Femur (tissue), 1 donor: ENCODE results near the gene KCNJ4.

Source experiments
- DNase-seq: peaks from one replicate; pipeline ENCODE4 v3.0.0-alpha.2; 2017

Gene KCNJ4

DNA sequence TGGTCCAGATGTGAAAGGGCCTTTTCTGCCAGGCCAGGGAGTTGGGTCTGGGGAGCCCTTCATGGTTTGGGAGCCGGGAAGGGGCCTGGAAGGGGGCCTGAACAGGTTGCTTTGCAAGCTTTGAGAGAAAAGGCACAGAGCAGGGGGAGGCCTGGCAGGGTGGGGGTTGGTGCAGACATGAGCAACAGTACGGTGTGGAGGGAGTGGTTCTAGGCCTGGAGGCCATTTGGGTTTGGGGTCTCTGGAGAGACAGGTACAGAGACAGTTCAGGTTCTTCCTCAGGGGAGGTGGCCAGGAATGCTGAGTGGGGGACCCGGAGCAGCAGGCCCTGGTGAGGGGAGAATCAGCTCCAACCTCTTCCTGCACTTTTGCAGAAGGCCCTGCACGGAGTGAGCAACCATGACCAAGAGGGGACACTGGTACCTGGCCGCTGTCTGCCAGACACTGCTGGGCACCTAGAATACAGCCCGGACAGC lies 14.3 kb upstream of the KCNJ4 start:
- no peak for DNase-seq

DNA sequence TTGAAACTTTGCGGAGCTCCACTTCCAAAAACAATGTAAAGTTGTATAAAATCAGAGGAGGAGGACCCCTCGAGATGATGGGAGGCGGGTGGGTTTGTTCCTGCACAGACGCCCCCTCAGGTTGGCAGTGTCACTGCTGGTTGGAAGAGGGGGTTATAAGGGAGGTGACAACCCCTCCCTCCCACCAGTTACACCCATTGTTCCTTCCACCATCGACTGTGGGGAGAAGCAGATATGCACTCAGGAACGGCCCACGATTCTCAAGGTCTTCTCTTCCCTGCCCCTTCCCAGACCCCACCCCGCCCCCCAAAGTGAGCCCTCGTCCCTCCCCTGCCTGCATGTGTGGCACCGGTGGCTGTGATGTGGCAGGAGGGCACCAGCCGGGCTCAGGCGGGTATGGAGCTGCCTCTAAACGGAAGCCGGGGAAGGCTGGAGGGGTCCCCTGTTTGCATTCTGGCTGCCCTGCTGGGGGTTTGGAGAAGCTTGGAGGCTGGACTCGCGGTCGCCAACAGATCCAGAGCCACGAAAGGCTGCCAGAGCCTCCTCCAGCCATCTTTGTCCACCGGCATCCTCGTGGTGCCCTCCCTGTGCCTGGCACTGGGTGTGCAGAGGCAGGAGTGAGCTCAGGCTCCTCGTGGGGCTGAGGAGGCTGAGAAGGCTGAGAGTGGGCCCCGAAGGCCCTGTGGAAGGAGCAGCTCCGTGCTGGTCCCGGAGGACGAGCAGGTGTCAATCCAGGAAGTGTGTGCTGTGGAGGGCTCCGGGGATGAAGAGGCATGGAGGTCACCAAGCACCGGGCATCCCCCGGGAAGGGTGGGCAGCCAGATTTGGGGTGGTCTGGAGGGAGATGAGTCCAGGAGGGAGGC lies 13.7 kb upstream of the KCNJ4 start:
- no peak for DNase-seq

DNA sequence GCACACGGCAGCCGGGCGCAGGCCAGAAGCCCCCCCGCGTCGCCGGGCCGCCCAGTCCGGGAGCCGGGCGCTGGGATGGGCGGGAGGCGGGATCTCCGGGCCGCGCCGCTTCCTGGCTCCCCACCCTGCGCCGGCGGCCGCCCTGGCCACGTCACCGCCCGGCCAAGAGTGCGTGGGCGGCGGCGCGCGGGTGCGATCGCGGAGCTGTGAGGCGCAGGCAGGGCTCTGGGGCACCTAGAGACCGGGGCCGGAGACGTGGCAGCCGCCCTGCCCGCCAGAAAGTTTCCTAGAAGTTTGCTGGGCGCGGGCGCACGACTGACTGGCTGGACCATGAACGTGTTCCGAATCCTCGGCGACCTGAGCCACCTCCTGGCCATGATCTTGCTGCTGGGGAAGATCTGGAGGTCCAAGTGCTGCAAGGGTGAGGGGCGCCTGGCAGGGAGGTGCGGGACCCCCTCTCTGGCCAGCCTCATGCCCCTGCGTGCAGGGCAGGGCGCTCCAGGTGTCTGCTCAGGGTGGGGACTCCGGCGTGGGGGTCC lies 13.0 kb upstream of the KCNJ4 start, which contains the start of gene KDELR3:
Gene KDELR3 (plus strand): TSS at position 193 of the 539 bp plus-strand sequence. CDS start 138 bp downstream, at position 331.
- DNase-seq: peak; percentile 80

DNA sequence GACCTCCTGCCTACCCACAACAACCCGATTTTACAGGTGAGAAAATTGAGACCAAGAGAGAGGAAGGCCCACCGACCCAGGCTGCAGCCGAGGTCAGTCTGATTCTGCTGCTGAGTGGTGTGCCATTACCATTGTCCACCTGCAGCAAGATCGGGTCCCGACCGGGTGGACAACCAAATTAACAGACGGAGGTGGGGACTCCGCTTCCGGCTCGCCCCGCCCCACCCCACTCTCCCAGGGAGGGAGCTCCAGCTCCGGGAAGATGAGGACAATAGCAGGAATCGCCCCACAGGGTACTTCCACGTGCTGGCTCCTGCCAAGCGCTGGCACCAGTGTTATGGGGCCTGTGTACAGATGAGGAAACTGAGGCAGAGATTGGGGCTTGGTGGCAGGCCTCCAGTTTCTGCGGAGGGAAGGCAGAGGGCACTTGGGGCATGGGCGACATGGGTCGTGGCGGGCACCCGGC lies 12.5 kb upstream of the KCNJ4 start:
- peak; percentile 51 for DNase-seq

DNA sequence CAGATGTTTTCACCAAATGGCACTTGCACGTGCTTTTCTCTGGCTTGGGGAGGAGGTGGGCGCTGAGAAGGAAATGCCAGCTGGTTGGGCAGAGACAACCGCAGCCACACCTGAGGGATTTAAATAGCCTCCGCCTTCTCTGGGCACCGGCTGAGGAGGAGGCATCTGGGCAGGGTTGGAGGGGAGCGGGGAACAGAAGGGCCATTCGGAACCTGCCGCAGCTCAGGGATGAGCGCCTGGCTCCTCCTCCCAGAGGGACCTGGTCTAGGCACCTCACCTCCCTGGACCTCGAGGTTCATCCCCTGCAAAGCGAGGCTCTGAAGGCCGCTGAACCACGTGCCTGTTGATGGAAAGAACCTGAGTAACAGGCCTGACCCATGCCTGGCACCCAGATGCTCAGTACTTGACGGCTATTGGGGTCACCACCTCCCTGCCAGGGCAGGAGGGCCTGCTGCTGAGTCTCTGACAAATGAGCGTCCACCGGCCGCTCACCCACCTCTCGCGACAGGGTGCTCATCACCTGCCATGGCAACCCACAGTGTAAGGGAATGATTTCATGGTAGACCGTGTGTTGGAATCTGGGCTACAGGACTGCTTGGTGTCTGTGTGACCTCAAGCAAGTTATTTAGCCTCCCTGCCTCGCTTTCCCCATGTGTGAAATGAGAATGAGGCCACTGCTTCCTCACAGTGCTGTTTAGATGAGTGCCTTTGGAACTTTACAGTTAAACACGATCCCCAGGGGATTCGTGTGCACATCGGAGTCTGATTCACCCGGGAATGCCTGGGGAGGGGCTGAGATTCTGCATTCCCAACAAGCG lies 10.9 kb upstream of the KCNJ4 start:
- DNase-seq: no peak

DNA sequence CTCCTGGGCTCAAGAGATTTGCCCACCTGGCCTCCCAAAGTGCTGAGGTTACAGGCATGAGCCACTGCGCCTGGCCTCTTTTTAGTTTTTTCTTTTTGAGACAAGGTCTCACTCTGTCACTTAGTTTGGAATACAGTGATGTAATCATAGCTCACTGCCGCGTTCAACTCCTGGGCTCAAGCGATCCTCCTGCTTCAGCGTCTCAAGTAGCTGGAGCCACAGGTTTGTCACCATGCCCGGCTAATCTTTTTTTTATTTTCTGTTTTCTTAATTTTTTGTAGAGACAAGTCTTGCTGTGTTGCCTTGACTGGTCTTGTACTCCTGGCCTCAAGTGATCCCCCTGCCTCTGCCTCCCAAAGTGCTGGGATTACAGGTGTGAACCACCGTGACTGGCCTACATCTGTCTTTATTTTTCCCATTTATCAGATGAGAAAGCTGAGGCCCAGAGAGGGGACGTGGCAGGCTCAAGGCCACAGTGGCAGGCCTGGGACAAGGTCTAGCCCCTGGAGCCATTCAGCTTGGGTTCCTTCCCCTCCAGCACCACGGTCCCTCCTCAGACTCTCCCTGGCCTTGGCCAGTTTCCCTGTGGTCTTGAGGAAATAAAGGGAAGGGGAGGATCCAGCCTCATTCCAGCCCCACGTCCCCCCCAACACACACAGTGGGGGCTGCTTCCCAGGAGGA lies 10.1 kb upstream of the KCNJ4 start:
- no peak for DNase-seq

DNA sequence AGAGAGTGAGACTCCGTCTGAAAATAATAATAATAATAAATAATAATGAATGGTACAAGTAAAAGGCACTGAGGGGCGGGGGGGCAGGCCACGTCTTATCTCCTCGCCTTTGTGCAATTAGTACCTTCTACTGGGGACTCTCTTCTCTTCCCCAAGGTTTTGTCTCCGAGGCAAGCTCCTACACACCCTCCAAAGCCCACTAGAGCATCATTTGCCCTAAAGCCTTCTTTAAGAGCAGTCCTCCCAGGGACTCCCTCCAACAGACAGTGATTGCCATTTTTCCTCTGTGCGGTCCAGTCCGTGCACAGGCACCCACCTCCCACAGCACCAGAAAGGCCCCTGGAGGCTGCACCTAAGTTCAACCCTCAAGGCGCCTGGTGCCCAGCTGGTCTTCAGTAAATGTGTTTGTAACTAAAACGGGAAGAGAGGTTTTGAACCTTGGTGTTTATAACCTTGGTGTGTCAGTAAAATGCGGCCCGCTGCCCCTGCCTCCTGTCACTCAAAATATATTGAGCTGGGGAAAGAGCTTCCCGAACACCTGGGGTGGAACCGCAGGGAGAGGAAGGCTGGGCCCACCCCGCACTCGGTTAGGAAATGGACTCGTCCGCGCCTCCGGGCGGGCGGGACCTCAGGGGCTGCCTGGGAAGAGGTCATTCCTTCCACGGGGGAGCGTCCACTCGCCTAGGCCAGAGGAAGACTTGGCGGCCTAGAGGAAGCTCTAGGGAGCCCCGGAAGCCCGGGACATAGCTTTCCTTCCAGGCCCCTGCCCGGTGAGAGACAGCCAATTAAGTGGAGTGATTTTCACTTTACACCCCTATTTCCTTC lies 8.2 kb upstream of the KCNJ4 start:
- peak; percentile 55 for DNase-seq

DNA sequence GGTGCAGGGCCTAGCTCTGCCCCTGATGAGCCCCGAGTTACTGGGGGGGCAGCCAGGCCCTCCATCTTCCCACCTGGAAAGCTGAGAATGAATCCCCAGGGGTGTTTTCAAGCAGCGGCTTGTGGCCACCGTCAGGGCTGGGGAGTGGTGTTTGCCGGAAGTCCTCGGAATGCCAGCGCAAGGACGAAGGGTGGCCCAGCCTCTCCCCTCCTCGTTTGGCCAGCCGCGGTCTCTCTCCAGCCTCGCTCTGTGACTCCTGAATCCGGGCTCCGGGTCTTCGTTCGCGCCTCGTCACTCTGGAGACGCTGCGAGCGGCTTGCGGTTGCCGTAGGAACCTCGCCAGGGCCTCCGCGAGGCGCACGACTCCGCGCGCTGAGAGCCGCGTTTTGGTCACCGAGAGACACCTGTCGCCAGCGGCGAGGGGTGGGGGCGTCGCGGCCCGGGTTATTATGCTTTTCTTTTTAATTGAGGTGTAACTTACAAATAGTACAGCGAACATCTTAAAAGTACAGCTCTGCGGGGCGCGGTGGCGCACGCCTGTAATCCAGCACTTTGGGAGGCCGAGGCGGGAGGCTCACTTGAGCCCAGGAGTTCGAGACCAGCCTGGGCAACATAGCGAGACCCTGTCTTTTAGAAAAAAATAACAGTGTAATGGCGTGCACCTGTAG lies 6.5 kb upstream of the KCNJ4 start:
- peak; percentile 88 for DNase-seq

DNA sequence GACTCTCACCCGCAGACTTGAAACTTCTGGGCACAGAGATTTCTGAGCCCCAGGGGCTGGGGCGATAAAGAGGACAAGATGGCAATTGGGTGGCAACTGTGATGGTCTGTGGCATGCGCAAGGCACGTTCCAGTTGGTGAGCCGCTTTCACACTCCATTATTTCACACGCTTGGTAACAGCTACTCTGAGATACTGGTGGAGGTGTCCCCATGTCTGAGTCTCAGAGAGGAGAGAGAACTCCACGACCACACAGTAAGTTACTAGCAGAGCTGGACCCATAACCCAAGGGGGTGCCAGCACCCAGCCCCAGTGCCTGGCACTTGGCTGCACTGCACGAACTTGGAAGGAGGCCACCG lies 6.0 kb upstream of the KCNJ4 start:
- DNase-seq: no peak

DNA sequence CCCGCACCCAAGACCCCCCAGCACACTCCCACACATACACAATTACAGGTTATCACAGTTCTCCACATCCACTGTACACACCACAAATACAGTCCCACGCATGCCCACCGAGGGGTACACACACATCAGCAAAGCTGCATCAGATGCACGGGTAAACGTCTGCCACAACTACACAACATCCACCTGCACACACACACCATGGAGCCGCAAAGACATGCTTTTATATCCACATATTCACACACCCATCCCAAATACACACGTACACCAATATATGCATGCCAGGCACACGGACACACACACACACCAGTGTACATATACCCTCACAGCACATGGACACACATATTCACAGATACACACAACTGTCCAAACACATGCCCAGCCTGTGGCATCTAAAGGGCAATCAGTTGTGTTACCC lies 5.4 kb upstream of the KCNJ4 start:
- no peak for DNase-seq

DNA sequence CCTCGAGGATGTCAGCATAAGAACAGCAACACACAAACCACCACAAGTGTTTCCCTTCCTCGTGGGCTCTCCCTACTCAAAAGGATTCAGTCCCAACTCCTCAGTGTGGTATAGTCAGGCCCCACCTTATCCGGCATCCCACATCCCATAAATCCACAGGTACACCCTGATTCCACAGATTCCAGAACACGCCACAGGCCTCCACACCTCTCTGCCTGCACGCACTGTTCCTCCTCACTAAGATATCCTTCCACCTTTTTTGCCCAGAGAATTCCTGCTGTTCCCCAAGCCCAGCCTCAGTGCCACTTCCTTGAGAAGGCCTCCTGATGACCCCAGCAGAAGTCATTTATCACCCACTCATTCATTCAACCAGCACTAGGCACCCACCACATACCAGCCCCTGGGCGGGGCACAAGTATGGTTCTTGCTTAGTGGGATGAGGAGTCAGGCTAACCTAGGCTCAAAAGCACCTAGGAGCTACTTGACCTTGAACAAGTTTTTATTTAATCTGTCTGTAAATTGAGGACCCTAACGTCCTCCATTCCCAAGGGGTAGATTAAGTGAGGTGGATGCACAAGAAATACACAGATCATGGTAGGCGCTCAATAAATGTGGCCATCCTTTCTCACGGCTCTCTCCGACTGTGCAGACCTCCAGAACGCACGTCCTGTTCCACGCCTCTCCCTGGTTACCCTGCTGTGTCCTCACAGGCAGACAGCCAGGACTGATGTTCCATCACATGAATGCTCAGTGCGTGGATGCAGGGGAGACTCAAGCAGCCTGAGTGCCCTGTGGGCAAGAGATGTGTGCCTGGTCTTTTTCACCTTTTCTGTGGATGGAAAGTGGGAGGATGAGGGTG lies 2.1 kb upstream of the KCNJ4 start:
- no peak for DNase-seq

DNA sequence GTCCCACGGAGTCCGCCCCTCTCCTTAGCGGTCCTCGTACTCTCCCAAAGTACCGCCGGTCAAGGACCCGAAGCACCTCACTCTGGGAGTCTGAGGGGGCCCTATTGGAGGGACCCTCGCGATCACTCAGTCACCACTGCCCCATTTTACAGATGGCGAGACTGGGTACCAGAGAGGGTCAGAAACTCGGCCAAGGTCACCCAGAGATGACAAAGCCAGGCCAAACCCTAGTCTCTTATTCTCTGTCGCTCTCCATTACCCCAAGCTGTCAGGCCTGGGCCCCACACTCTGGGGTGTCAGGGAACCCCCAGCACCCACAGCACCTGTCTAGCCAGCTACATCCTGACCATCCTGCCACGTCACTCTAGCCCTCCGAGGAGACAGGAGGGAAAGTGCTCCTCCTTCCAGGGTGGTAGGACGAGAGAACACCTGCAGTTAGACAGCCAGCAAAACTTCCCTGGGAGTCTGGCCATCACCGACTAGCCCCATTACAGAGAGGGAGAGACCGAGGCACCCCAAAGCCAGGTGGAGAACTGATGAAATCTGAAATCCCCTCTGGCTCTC lies 1.4 kb upstream of the KCNJ4 start:
- no peak for DNase-seq

DNA sequence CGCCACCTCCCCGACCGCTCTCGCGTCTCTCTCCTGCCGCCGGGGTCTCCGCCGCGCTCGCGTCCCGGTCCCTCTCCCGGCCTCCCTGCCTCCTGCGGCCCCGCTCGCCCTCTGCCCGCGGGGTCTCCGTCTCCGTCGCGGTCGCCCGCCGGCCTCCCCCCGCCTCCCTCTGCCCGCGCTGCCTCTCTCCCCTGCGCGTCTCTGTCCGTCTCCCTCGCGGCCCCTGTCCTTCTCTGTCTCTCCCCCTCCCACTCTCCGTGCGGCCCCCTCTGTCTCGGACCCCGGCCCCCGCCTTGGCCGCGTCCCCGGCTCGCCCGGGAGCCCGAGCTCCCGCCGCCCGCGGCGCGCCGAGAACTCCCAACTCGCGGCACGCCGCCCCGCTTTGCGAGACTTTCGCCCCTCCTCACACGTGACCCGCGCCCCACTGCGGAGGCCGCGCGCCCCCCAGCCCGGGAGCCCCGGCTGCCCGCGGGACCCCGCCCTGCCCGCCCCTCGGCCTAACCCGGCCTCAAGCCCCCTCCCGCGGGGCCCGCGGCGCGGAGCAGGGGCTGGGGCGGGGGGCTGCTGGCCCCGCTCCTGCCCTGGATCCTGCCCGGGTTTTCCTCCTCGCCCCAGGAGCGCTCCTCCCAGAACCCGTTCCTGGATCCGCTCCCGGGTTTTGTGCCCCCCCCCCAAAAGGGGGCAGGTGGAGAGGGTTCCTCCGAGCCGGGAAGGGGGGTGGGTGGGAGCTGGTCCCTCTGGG lies 702 bp upstream of the KCNJ4 start:
- DNase-seq: peak; percentile 65

DNA sequence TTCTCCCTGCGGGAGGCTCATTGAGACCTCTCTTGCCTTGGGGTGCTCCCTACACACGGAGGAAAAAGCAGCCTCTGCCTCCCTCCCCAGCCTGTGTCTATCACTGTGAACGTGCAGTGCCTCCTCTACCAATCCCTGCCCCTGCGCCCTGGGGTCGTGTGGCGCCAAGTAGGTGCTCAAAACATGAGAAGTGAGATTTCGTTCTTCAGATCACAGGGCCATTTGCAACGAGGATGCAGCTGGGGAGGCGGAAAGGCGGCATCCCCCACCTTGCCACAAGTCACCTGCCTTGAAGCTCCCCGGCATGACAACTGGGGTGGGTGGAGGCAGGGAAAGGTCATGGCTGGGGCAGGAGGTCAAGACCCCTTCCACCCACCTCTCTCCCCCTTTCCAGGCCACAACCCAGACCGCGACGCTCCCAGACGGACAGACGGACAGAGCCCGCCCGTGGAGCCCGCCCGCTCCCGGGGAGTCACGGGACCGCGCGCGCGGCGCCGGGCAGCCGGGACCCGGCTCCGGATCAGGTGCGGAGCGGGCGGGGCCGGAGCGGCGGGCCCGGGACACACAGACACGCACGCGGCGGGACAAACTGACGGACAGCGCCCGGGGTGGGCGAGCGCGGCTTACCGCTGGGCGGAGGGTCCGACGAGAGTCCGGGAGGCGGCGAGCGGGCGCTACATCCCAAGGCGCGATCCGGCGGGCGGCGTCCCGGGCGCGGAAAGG lies 485 bp downstream of the KCNJ4 start:
- DNase-seq: no peak

DNA sequence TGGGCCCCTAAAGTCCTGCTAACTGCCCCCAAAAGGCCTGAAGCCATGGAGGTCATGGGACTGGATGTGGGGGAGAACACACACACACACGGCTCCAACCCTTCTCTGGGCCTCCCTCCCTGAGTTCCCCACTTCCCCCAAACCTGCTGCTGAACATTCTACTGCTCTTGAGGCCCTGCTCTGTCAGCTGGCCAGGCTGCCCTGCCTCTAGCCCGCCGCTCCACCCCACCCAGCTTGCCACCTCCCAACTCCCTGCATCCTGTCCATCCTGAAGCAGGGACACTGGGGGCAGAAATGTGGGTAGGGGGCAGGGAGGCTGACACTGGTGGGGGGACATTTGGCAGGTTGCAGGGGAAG lies 1.0 kb downstream of the KCNJ4 start:
- no peak for DNase-seq

DNA sequence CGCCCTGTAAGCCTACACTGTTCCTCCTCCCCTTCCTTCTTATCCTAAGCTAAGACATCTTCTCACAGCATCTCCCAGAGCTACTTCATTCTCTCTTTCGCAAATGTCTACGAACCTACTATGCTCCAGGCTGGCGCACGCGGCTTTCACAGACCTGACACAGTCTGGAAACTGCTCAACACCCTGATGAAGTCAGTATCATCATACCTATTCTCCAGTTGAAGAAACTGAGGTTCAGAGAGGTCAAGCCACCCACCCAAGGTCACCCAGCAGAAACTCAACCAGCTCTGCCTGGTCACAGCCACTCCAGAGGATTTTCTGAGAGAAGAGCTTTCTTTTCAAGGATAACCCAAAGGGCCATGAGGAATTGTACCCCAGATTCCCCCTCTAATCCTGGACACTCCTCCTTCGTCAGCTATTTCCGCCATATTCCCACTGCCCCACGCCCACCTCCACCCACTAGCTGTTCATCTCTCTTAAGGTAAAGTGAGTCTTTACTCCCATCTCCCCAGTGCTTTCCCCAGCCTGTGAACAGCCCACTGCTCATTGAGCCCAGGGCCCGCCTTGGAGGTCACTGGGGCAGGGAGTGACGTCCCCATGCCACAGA lies 1.8 kb downstream of the KCNJ4 start:
- DNase-seq: no peak

DNA sequence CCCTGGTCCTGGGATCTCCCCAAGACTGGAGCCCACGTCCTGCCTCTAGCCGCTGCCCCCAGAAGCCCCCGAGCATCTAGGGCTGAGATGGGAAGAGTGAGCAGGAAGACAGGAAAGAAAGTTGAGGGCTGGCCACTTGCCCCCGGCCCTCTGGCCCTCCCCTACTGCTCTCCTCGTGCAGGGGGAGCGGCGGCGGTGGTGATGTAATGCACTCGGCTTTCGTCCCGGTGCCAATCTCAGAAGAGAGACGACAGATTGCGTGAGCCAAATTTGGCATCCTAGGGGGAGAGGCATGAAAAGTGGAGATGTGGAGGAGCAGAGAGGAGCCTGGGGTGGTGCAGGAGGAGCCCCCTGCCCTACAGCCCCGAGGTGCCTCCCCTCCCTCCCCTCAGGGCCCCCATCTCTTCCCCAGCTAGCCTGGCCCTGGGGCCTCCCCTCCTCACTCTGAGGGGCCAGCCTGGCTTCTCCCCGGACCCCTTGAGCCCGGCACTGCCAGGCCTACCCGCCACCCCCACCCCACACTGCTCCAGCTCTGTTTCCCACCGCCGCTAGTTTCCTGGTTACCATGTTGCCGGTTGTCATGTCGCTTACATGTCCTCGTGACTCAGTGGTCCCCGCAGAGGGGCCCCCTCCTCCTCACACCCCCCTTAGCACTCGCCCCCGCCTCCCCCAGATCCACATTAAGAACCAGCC lies 2.5 kb downstream of the KCNJ4 start:
- DNase-seq: no peak

DNA sequence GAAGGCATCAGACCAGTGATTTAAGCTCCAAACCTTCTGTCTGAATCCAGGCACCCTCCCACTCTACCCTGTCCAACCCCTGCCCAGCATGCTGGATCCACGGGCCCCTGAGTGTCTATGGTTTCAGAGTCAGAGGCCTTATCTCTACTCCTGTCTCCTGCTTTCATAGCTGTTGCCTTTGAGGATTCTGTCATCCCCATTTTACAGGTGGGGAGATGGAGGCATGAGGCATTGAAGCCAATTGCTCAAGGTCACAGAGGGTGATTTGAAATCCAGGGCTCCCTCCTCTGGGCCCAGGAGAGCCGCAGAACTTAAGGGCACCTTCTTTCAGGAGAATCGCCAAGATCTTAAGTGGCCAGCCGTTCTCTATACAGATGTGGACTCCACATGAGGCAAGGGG lies 3.1 kb downstream of the KCNJ4 start:
- no peak for DNase-seq
